Measurements from ENCODE around the gene NME4. TPM values are rescaled to one million over a fixed set of nuclear protein-coding genes. Genes with fewer than 3 reads are reported as not detected.

Gene NME4
- total and polyA plus RNA-seq, 3 experiments from 2014 or later: 14.1 to 49.9 (median 15.4) TPM

DNA sequence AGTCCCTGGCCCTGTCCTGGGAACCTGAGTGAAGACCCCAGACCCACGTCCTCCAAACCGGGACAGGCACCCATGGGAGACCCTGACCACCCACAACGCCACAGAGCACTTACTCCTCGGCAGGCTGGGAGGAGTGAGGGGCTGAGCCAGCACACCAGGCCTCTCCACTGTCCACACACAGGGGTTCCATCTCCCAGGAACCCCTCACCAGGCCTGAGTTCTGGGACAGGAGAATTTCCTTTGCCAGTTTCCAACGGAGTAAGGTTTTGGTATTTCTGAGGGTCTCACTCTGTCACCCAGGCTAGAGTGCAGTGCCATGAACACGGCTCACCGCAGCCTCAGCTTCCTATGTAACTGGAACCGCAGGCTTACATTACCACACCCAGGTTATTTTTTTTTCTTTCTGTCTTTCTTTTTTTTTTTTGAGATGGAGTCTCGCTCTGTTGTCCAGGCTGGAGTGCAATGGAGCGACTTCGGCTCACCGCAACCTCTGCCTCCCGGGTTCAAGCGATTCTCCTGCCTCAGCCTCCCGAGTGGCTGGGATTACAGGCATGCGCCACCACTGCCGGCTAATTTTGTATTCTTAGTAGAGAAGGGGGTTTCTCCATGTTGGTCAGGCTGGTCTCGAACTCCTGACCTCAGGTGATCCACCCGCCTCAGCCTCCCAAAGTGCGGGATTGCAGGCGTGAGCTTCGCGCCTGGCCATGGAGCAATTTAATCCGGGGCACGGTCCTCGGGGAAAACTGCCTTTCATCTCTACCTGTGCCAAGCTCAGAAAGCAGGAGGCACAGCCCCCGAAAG, 16.8 kb upstream of the NME4 start:
- Mint-ChIP-seq H3K9me3 (no peaks in the 10 kb centered on the region), H3K27ac (peak overlapping the region; percentile 43 to 96 (median 78)), H3K27me3 (no peaks in the 10 kb centered on the region), H3K4me3 (peak overlapping the region; percentile 70 to 91 (median 84)), H3K36me3 (peaks cover 0 to 13% (median 0%) of the 10 kb centered on the region in 3 donors), H3K4me1 (peaks cover 20 to 33% (median 21%) of the 10 kb centered on the region in 3 donors)
- H3K9me3 ChIP-seq (ENCODE audit: low read length): no peaks in the 10 kb centered on the region
- ChIA-PET CTCF (interaction anchor here (0.7 to 1.3 kb wide), 2 partner anchors 21 to 145 kb away, joined by 3 read pairs; partner anchors contain the start of gene DECR2), POLR2A (interaction anchor here (1.0 to 2.0 kb wide), 2 partner anchors 10 to 25 kb away, joined by 3 to 9 read pairs; partner anchors contain the start of gene MRPL28)
- H3K27me3 ChIP-seq (ENCODE audit: insufficient read depth, low read length, poor library complexity, severe bottlenecking): no peaks in the 10 kb centered on the region
- peak in 1 of 5 donors; percentile 44 for DNase-seq
- H3K27ac ChIP-seq (ENCODE audit: low read depth, low read length): no peak overlapping the region
- H3K36me3 ChIP-seq (ENCODE audit: insufficient read depth, low read length): no peaks in the 10 kb centered on the region
- H3K4me3 ChIP-seq (ENCODE audit: low read length): peak overlapping the region; percentile 55
- peaks cover 19% of the 10 kb centered on the region for H3K4me1 ChIP-seq (ENCODE audit: insufficient read depth, low read length)

DNA sequence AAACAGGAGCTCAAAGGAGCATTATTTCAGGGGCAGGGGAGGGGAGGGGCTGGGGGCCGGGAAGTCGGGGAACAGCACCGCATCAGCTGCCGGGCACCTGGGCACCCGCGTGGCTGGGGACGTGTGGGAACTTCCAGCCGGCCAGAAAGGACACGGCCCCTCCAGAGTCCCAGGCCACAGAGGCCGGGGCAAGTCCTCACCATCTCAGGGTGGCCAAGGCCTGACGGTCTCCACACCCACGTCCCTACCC, 16.3 kb upstream of the NME4 start:
- POLR2A ChIA-PET: interaction anchor here (1.0 to 2.0 kb wide), 2 partner anchors 10 to 26 kb away, joined by 3 to 9 read pairs; partner anchors contain the start of gene MRPL28
- H3K4me3 ChIP-seq (ENCODE audit: low read length): peak overlapping the region; percentile 55

DNA sequence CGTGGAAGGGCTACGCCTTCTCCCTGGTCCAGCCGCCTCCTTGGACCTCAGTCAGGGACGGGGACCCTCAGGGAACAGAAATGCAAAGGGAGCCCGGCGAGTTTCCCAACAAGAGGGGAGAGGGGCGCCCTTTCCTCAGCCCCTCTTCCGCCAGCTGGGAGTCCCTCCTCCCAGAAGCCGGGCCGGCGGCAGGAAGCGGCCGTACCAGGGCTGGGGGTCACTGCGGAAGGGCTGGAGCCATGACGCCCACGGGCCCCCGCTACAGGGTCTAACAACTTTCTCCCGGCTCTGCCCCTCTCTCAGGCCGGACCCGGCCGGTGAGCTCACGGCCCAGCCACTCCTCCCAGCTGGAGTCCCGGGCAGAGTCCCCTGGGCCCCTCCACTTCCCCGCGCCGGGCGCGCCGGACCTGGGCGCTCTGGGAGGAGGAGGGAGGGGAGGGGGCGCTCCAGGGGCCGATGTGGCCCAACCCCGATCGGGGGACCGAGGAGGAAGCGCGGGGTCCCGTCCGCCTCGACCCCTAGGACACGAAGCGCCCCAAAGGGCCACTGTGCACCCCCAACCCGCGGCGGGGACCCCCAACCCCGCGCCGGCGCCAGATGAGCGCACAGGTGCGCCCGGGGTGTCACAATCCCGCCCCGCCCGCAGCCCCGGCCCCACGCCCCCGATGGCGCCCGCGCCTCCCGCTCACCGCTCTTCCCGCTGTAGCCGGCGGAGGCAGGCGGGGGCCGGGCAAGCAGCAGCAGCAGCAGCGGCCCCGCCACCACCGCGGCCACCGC, 15.8 kb upstream of the NME4 start:
- peak overlapping the region; percentile 49 for H3K4me3 ChIP-seq (ENCODE audit: low read length)
- H3K27me3 ChIP-seq (ENCODE audit: insufficient read depth, low read length, poor library complexity, severe bottlenecking): no peaks in the 10 kb centered on the region
- Mint-ChIP-seq H3K4me3 (peak overlapping the region in 6 of 7 donors; percentile 53 to 80 (median 68)), H3K27me3 (no peaks in the 10 kb centered on the region), H3K9me3 (no peaks in the 10 kb centered on the region), H3K36me3 (peaks cover 0 to 8% (median 0%) of the 10 kb centered on the region in 3 donors), H3K27ac (peak overlapping the region in 3 of 8 donors; percentile 19 to 58 (median 23)), H3K4me1 (peaks cover 20 to 33% (median 21%) of the 10 kb centered on the region in 3 donors)
- no peaks in the 10 kb centered on the region for H3K36me3 ChIP-seq (ENCODE audit: insufficient read depth, low read length)
- no peaks in the 10 kb centered on the region for H3K9me3 ChIP-seq (ENCODE audit: low read length)
- H3K4me1 ChIP-seq (ENCODE audit: insufficient read depth, low read length): peaks cover 19% of the 10 kb centered on the region
- DNase-seq: no peak
- ChIA-PET CTCF (interaction anchor here (0.7 to 1.3 kb wide), 3 partner anchors 20 to 146 kb away, joined by 3 read pairs; partner anchors contain the start of gene DECR2), POLR2A (interaction anchor here (1.0 to 2.0 kb wide), 2 partner anchors 11 to 26 kb away, joined by 3 to 9 read pairs; partner anchors contain the start of gene MRPL28)
- peak overlapping the region; percentile 24 for H3K27ac ChIP-seq (ENCODE audit: low read depth, low read length)

More for the DNA sequence above, 16.3 kb upstream of the NME4 start:
- Mint-ChIP-seq H3K4me1 (peaks cover 20 to 33% (median 21%) of the 10 kb centered on the region in 3 donors), H3K27me3 (no peaks in the 10 kb centered on the region), H3K4me3 (peak overlapping the region; percentile 70 to 91 (median 84)), H3K27ac (peak overlapping the region in 4 of 8 donors; percentile 19 to 96 (median 75)), H3K36me3 (peaks cover 0 to 13% (median 0%) of the 10 kb centered on the region in 3 donors), H3K9me3 (no peaks in the 10 kb centered on the region)
- DNase-seq: no peak
- H3K9me3 ChIP-seq (ENCODE audit: low read length): no peaks in the 10 kb centered on the region
- H3K36me3 ChIP-seq (ENCODE audit: insufficient read depth, low read length): no peaks in the 10 kb centered on the region
- H3K27ac ChIP-seq (ENCODE audit: low read depth, low read length): peak overlapping the region; percentile 24
- CTCF ChIA-PET: interaction anchor here (0.7 to 1.3 kb wide), 2 partner anchors 20 to 145 kb away, joined by 3 read pairs; partner anchors contain the start of gene DECR2
- peaks cover 19% of the 10 kb centered on the region for H3K4me1 ChIP-seq (ENCODE audit: insufficient read depth, low read length)
- H3K27me3 ChIP-seq (ENCODE audit: insufficient read depth, low read length, poor library complexity, severe bottlenecking): no peaks in the 10 kb centered on the region

DNA sequence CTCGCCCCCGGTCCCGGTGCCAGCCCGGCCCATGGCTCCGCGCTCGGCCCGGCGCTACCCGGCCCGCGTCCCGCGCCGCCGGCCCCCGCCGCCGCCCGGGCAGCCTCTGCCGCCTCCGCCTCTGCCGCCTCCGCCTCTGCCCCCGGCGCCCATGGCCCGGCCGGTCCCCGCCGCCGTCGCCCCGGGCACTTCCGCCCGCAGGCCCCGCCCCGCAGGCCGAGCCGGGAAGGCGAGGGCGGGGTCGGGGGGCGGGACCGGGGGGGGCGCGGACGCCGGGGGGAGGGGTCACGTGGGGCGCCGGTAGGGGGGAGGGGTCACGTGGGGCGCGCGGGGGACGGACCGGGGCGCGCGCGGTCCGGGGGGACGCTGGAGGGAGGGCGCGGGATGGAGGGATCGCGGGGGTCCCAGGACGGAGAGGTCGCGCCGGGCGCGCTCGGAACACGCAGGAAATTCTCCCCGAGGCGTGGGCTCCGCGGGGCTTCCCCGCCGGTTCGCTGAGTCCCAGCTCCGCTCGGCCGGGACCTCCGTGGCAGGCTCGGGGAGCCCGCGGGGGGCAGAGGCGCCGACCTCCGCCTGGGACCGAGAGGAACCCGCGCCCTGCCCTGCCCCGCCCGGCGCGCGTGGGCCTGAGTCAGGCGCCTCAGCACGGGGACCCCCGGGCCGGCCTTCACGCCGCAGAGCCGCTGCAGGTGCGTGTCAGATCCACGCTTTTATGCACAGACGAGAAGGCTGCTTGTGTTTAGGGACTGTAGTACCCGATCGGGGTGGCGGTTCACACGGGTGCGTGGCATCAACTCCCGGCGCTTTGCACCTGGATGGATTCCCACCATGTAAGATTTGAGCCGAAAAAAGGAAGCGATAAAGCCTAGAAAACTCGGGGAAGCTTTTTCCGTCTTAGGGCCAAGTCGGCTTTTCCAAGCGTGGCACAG, 14.9 kb upstream of the NME4 start, which contains the start of gene PGAP6:
Gene PGAP6, minus strand, starts transcription at position 190 of the 929 bp plus-strand sequence. Its CDS starts 157 bp downstream, at position 33.
- DNase-seq: peak; percentile 55 to 75 (median 65)
- peak within 1 kb of the TSS; percentile 53 for H3K27ac ChIP-seq (ENCODE audit: low read depth, low read length)
- peaks cover 0 to 4% (median 0%) of the 10 kb centered on the region in 3 donors for H3K36me3 Mint-ChIP-seq
- no peaks in the 10 kb centered on the region for H3K36me3 ChIP-seq (ENCODE audit: insufficient read depth, low read length)
- peak within 1 kb of the TSS; percentile 27 to 91 (median 83) for H3K27ac Mint-ChIP-seq
- H3K27me3 Mint-ChIP-seq: no peaks in the 10 kb centered on the region
- peaks cover 20 to 33% (median 21%) of the 10 kb centered on the region in 3 donors for H3K4me1 Mint-ChIP-seq
- no peaks in the 10 kb centered on the region for H3K9me3 Mint-ChIP-seq
- no peaks in the 10 kb centered on the region for H3K27me3 ChIP-seq (ENCODE audit: insufficient read depth, low read length, poor library complexity, severe bottlenecking)
- ChIA-PET CTCF (interaction anchor here (0.9 to 2.2 kb wide), 6 partner anchors 10 to 275 kb away, joined by 3 to 8 read pairs (median 3); partner anchors contain the start of gene DECR2), POLR2A (interaction anchor here (0.5 to 1.2 kb wide), 6 partner anchors 16 to 207 kb away, joined by 3 to 5 read pairs (median 4); partner anchors contain the start of gene DECR2)
- peak within 1 kb of the TSS; percentile 87 to 94 (median 91) for H3K4me3 Mint-ChIP-seq
- H3K9me3 ChIP-seq (ENCODE audit: low read length): no peaks in the 10 kb centered on the region
- peak within 1 kb of the TSS; percentile 69 for H3K4me3 ChIP-seq (ENCODE audit: low read length)
- peaks cover 19% of the 10 kb centered on the region for H3K4me1 ChIP-seq (ENCODE audit: insufficient read depth, low read length)

DNA sequence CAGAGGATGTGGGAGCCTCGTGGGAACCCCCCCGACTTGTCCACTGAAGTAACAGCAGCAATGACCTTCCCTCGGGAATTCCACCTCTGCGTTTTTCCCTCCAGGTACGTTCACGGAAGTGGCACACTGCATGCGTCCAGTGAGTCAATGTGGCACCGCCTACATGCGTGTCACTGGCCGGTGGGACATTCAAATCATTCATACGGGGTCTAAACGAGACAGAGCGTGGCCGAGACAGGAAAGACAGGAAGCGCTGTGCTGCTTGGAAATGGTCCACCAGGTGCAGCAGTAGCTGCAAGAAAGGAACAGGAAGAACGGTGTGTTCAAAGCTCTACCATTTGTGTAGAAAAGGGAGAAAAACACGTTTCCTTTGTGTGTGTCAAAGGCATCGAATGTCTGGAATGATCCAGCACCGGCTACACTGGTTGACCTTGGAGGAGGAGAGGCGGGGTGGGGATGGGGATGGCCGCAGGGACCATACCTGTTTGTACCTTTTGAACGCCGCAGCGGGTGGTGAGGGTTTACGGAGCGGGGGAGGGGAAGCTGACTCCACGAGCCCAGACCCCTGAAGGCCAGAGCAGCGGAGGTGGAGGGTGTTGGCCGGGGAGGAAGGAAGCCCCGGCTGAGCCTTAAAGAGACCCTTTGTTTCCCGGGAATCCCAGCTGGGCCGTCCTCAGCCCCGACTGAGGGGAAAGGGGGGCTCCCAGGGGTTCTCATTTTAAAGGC, 13.5 kb upstream of the NME4 start:
- Mint-ChIP-seq H3K4me3 (peak overlapping the region; percentile 87 to 94 (median 91)), H3K4me1 (peaks cover 20 to 33% (median 21%) of the 10 kb centered on the region in 3 donors), H3K9me3 (no peaks in the 10 kb centered on the region), H3K27me3 (no peaks in the 10 kb centered on the region), H3K27ac (peak overlapping the region; percentile 3 to 95 (median 65)), H3K36me3 (peaks cover 0 to 1% (median 0%) of the 10 kb centered on the region in 3 donors)
- no peaks in the 10 kb centered on the region for H3K9me3 ChIP-seq (ENCODE audit: low read length)
- peak; percentile 29 to 72 (median 38) for DNase-seq
- H3K4me3 ChIP-seq (ENCODE audit: low read length): peak overlapping the region; percentile 69
- no peak overlapping the region for H3K27ac ChIP-seq (ENCODE audit: low read depth, low read length)
- POLR2A ChIA-PET: interaction anchor here (1.2 kb wide), 1 partner anchor 14 kb away, joined by 4 read pairs; no protein-coding TSS in a partner anchor
- H3K4me1 ChIP-seq (ENCODE audit: insufficient read depth, low read length): peaks cover 19% of the 10 kb centered on the region
- no peaks in the 10 kb centered on the region for H3K36me3 ChIP-seq (ENCODE audit: insufficient read depth, low read length)
- H3K27me3 ChIP-seq (ENCODE audit: insufficient read depth, low read length, poor library complexity, severe bottlenecking): no peaks in the 10 kb centered on the region
- CTCF ChIA-PET: interaction anchor here (0.9 to 2.2 kb wide), 5 partner anchors 9 to 276 kb away, joined by 3 to 8 read pairs (median 3); partner anchors contain the start of gene DECR2

DNA sequence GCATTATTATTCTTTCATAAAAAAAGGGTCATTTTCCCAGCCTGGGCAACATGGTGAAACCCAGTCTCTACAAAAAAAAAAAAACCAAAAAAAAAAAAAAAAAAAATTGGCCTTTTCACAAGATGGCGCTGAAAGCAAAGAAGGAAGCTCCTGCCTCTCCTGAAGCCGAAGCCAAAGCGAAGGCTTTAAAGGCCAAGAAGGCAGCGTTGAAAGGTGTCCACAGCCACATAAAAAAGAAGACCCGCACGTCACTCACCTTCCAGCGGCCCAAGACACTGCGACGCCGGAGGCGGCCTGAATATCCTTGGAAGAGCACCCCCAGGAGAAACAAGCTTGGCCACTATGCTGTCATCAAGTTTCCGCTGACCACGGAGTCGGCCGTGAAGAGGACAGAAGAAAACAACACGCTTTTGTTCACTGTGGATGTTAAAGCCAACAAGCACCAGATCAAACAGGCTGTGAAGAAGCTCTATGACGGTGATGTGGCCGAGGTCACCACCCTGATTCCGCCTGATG, 10.3 kb upstream of the NME4 start:
- Mint-ChIP-seq H3K4me3 (peak overlapping the region in 1 of 7 donors; percentile 61), H3K4me1 (peaks cover 16 to 22% (median 16%) of the 10 kb centered on the region in 3 donors), H3K36me3 (peaks cover 0 to 3% (median 1%) of the 10 kb centered on the region in 3 donors), H3K27me3 (no peaks in the 10 kb centered on the region), H3K9me3 (peaks cover 0 to 4% (median under 1%) of the 10 kb centered on the region in 5 donors), H3K27ac (no peak overlapping the region)
- CTCF ChIA-PET: no interaction called here
- Histone ChIP-seq H3K9me3 (ENCODE audit: low read length) (no peaks in the 10 kb centered on the region), H3K27me3 (ENCODE audit: insufficient read depth, low read length, poor library complexity, severe bottlenecking) (no peaks in the 10 kb centered on the region), H3K27ac (ENCODE audit: low read depth, low read length) (no peak overlapping the region), H3K36me3 (ENCODE audit: insufficient read depth, low read length) (no peaks in the 10 kb centered on the region), H3K4me1 (ENCODE audit: insufficient read depth, low read length) (peaks cover 13% of the 10 kb centered on the region), H3K4me3 (ENCODE audit: low read length) (no peak overlapping the region)
- POLR2A ChIA-PET: no interaction called here
- no peak for DNase-seq
